H1 (cell line): ENCODE data around the gene P4HA1. TPM values are rescaled to one million over a fixed set of nuclear protein-coding genes. Genes with fewer than 3 reads are reported as not detected.

Experiments used
- CREB1 ChIP-seq: IDR thresholded peaks from 2 replicates; pipeline ENCODE4 v1.6.1; 2012; ENCODE audit warnings: inconsistent platforms
- JUN ChIP-seq: IDR thresholded peaks from 2 replicates; pipeline ENCODE4 v1.6.1; 2011; ENCODE audit warnings: low read depth, mild to moderate bottlenecking, improper control_type of control experiment, low read length
- KDM4A ChIP-seq: IDR thresholded peaks from one replicate; pipeline ENCODE4 v1.7.1; 2012; ENCODE audit warnings: low read depth, mild to moderate bottlenecking, moderate library complexity, low read length, inconsistent platforms; ENCODE audit not compliant: severe bottlenecking
- KDM5A ChIP-seq: fragments of 200-600 bp; IDR thresholded peaks from 2 replicates; pipeline ENCODE4 v1.7.1; 2012; ENCODE audit warnings: mild to moderate bottlenecking, low read length, inconsistent platforms, mixed read lengths
- MAFK ChIP-seq: IDR thresholded peaks from 2 replicates; pipeline ENCODE4 v1.6.1; 2012; ENCODE audit warnings: low read depth, mild to moderate bottlenecking, improper control_type of control experiment, low read length
- RXRA ChIP-seq: IDR thresholded peaks from 2 replicates; pipeline ENCODE4 v1.6.1; 2011; ENCODE audit warnings: low read depth, mild to moderate bottlenecking, low read length, moderate library complexity; ENCODE audit not compliant: insufficient read depth
- SIRT6 ChIP-seq: IDR thresholded peaks from one replicate; pipeline ENCODE4 v1.7.1; 2012; ENCODE audit warnings: low read length, inconsistent platforms
- SIX5 ChIP-seq: IDR thresholded peaks from 2 replicates; pipeline ENCODE4 v1.6.1; 2011; ENCODE audit warnings: mild to moderate bottlenecking, low read depth, low read length
- polyA plus RNA-seq, 7 experiments: library from polyadenylated mRNA; depleted of rRNA in 3 of 7; stranded (reverse) in 5 of 7; unstranded in 2 of 7; fragments of >200 nt in 5 of 7; fragments of 200-250 nt in 2 of 7; gene quantifications; 1 replicate in 5 of 7; 2 replicates in 1 of 7; 4 replicates in 1 of 7; pipeline versions ENCODE4 v1.2.1 to v1.2.3, GENCODE V29; 2011 to 2013; ENCODE audit warnings: missing spikeins in 2 of 7, mixed read lengths in 2 of 7
- total RNA-seq: library from RNA; stranded (reverse); fragmentation: NEBNext Ultra II Directional; extraction: Animal tissue kit (Norgen Biotek cat#: 25700); gene quantifications from 2 replicates; pipeline ENCODE4 v1.2.1, GENCODE V29; 2021
- TF ChIP-seq, protein P1 (sequence below): IDR thresholded peaks from 2 replicates; pipeline ENCODE4 v1.6.1; 2012; ENCODE audit warnings: low read length, inconsistent platforms

P4HA1 gene
- total and polyA plus RNA-seq, 2 of the 8 experiments (the other 6 are each of a cell fraction or from before 2014, with no cell fraction given), result 12.0 to 25.7 TPM

DNA sequence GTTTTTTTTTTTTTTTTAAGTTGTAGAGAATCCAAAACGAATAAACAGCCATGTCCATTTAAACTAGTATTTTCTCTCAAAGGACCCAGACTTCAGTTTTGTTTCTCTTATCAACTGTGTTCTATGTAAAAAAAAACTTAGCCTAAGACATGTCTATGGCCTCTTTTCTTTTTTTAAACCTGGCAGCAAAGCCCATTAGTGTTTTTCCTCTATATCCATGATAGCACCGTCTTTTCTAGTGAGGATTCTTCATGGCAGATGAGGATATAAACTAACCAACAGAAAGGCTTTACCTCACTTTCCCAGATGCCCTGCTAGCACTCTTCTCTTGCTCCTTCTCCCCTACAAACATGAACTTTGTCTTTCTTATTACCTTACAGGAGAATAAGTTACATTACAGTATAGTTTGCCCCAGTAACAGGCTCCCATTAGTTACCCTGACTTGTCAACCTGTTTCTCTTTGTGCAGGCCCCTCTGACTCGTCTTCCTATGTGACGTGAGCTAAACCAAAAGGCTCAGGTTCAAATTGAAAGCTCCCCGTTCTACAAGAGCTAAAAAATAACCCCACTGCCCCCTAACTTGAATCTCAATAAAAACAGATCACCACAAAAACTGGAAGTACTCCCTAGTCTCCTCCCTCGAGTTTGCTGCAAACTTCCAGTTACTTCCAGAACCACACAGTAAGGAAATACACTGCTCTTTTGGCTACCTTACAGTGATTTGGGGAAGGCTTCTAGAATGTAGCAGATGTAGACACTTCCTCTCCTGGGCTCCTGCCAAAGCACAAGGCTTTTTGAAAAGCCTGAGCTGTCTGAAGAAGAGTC is 20.1 kb downstream of the P4HA1 start (continued):
- TF ChIP-seq CREB1, result no peak
- TF ChIP-seq RXRA, result no peak
- no peak for TF ChIP-seq SIX5
- TF ChIP-seq KDM5A, result no peak
- TF ChIP-seq, protein P1, sequence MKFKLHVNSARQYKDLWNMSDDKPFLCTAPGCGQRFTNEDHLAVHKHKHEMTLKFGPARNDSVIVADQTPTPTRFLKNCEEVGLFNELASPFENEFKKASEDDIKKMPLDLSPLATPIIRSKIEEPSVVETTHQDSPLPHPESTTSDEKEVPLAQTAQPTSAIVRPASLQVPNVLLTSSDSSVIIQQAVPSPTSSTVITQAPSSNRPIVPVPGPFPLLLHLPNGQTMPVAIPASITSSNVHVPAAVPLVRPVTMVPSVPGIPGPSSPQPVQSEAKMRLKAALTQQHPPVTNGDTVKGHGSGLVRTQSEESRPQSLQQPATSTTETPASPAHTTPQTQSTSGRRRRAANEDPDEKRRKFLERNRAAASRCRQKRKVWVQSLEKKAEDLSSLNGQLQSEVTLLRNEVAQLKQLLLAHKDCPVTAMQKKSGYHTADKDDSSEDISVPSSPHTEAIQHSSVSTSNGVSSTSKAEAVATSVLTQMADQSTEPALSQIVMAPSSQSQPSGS, result no peak
- no peak for TF ChIP-seq MAFK
- TF ChIP-seq KDM4A, result no peak
- TF ChIP-seq SIRT6, result no peak
- TF ChIP-seq JUN, result no peak
